B cell (primary cell): ENCODE measurements around the gene FAM107B. TPM values are rescaled to one million over a fixed set of nuclear protein-coding genes. Genes with fewer than 3 reads are reported as not detected.

Experiments
- ATAC-seq: fragments of 200-7000 bp; cut with Tn5 transposase; one replicate; pipeline ENCODE4 v1.10.0; 2021; ENCODE audit warnings: low read depth, mild to moderate bottlenecking, moderate number of reproducible peaks, moderate library complexity
- CTCF ChIA-PET: fragments of 350-600 bp; sonication (Branson Sonifier 250); formaldehyde crosslinking; loops from one replicate; lab custom pipeline; 2021; ENCODE audit warnings: antibody characterized with exemption, inconsistent platforms; lab: Charles Lee
- POLR2A ChIA-PET: fragments of 350-600 bp; sonication (Branson Sonifier 250); formaldehyde crosslinking; loops from one replicate; lab custom pipeline; 2021; ENCODE audit warnings: antibody characterized with exemption; lab: Charles Lee
- DNase-seq: peaks from one replicate; pipeline ENCODE4 v3.0.0; 2013
- H2AFZ ChIP-seq: 2 replicates; pipeline ENCODE4 v1.6.1; 2012; ENCODE audit warnings: mild to moderate bottlenecking, low read depth, low read length; ENCODE audit not compliant: insufficient read depth, poor library complexity, severe bottlenecking
- H3K27ac ChIP-seq, 2 donors: 1 replicate in 1 of 2; 2 replicates in 1 of 2; pipeline ENCODE4 v1.5.1; 2012 to 2013; ENCODE audit warnings: low read length in 2 of 2, mild to moderate bottlenecking in 2 of 2, moderate library complexity in 1 of 2
- H3K27me3 ChIP-seq, 4 experiments: fragments of 200-600 bp in 1 of 4; sonication (generic) in 1 of 4; replicated peaks in 1 of 4; 1 replicate in 2 of 4; 2 replicates in 2 of 4; pipeline versions ENCODE4 v1.6.1 to v1.7.0; 2013 to 2016; ENCODE audit warnings: low read length in 3 of 4, mild to moderate bottlenecking in 2 of 4, mixed read lengths in 1 of 4, moderate library complexity in 1 of 4; ENCODE audit not compliant: insufficient read depth in 4 of 4, control insufficient read depth in 3 of 4; ENCODE audit errors: control extremely low read depth in 1 of 4
- H3K36me3 ChIP-seq, 2 experiments: replicated peaks in 1 of 2; 1 replicate in 1 of 2; 2 replicates in 1 of 2; pipeline versions ENCODE4 v1.6.1 to v1.7.1; 2013; ENCODE audit warnings: low read length in 1 of 2; ENCODE audit not compliant: insufficient read depth in 2 of 2, control insufficient read depth in 1 of 2; ENCODE audit errors: control extremely low read depth in 1 of 2, extremely low read depth in 1 of 2
- H3K4me1 ChIP-seq, 2 donors: fragments of 200-600 bp in 1 of 2; sonication (generic) in 1 of 2; 1 replicate in 1 of 2; 2 replicates in 1 of 2; pipeline versions ENCODE4 v1.5.1 to v1.6.1; 2013 to 2017; ENCODE audit warnings: low read length in 2 of 2; ENCODE audit not compliant: control insufficient read depth in 2 of 2, insufficient read depth in 2 of 2
- H3K4me2 ChIP-seq: replicated peaks from 2 replicates; pipeline ENCODE3; 2012; ENCODE audit warnings: mild to moderate bottlenecking, low read depth, low read length; ENCODE audit not compliant: poor library complexity, severe bottlenecking
- H3K4me3 ChIP-seq, 5 experiments: fragments of 200-600 bp in 1 of 5; sonication (generic) in 1 of 5; 1 replicate in 3 of 5; 2 replicates in 2 of 5; pipeline versions ENCODE4 v1.5.1 to v1.7.0; 2011 to 2016; ENCODE audit warnings: low read length in 4 of 5, mild to moderate bottlenecking in 4 of 5, low read depth in 2 of 5, control low read depth in 1 of 5, moderate library complexity in 1 of 5; ENCODE audit not compliant: insufficient read depth in 1 of 5; ENCODE audit errors: control extremely low read depth in 1 of 5, extremely low read depth in 1 of 5
- H3K79me2 ChIP-seq: fragments of 200-600 bp; sonication (generic); one replicate; pipeline ENCODE4 v1.6.0; 2016; ENCODE audit warnings: low read length; ENCODE audit not compliant: control insufficient read depth, insufficient read depth
- H3K9ac ChIP-seq: fragments of 200-600 bp; sonication (generic); 2 replicates; pipeline ENCODE4 v1.6.1; 2017; ENCODE audit warnings: mild to moderate bottlenecking, low read length, moderate library complexity
- H3K9me3 ChIP-seq, 3 donors: one replicate each; pipeline versions ENCODE4 v1.6.1 to v1.7.1; 2013; ENCODE audit warnings: low read length in 2 of 3; ENCODE audit not compliant: control insufficient read depth in 2 of 3, insufficient read depth in 1 of 3; ENCODE audit errors: control extremely low read depth in 1 of 3
- H4K20me1 ChIP-seq: 2 replicates; pipeline ENCODE4 v1.6.0; 2012; ENCODE audit warnings: mild to moderate bottlenecking, low read length; ENCODE audit not compliant: insufficient read depth, control insufficient read depth, poor library complexity, severe bottlenecking
- H3K27ac Mint-ChIP-seq: one replicate; pipeline ENCODE4 v1.8.0; 2021; ENCODE audit warnings: mixed read lengths
- H3K27me3 Mint-ChIP-seq: one replicate; pipeline ENCODE4 v1.8.0; 2021; ENCODE audit warnings: mixed read lengths
- H3K4me1 Mint-ChIP-seq: one replicate; pipeline ENCODE4 v1.8.0; 2021; ENCODE audit warnings: mixed read lengths
- H3K4me3 Mint-ChIP-seq: one replicate; pipeline ENCODE4 v1.8.0; 2021; ENCODE audit warnings: mixed read lengths
- H3K9me3 Mint-ChIP-seq: one replicate; pipeline ENCODE4 v1.8.0; 2022; ENCODE audit warnings: mixed read lengths; ENCODE audit not compliant: insufficient read depth
- EZH2 ChIP-seq: IDR thresholded peaks from 2 replicates; pipeline ENCODE4 v1.6.1; 2012; ENCODE audit warnings: borderline replicate concordance, low read depth, mild to moderate bottlenecking, moderate library complexity, low read length; ENCODE audit not compliant: insufficient read depth, poor library complexity, severe bottlenecking
- WGBS: methylation state at CpG from one replicate; pipeline ENCODE4 v1.1.5; 2013; ENCODE audit warnings: missing lambda C conversion rate; ENCODE audit not compliant: insufficient coverage; 5-methylcytosine and 5-hydroxymethylcytosine counted together
- intact Hi-C: fragments of 100-400 bp; cut with micrococcal nuclease; formaldehyde crosslinking; loops from one replicate; pipeline ENCODE4 v1.10.0; 2022
- polyA plus RNA-seq: library from polyadenylated mRNA; depleted of rRNA; stranded (reverse); fragments of >200 nt; gene quantifications from 2 replicates; pipeline ENCODE4 v1.2.3, GENCODE V29; 2012
- total RNA-seq, 2 donors: library from RNA; stranded (reverse); fragments of 120-200 nt in 1 of 2; gene quantifications; 1 replicate in 1 of 2; 2 replicates in 1 of 2; pipeline versions ENCODE4 v1.2.3 to v1.2.4, GENCODE V29; 2013 to 2022
- TF ChIP-seq, protein P1 (sequence below): fragments of 200-600 bp; IDR thresholded peaks from one replicate; pipeline ENCODE4 v1.8.0; 2022; ENCODE audit warnings: antibody characterized with exemption, mild to moderate bottlenecking

Gene FAM107B
- total and polyA plus RNA-seq, 2 donors (not counting 1 experiment from before 2014, with no cell fraction given) = 31.9 to 318 TPM

DNA sequence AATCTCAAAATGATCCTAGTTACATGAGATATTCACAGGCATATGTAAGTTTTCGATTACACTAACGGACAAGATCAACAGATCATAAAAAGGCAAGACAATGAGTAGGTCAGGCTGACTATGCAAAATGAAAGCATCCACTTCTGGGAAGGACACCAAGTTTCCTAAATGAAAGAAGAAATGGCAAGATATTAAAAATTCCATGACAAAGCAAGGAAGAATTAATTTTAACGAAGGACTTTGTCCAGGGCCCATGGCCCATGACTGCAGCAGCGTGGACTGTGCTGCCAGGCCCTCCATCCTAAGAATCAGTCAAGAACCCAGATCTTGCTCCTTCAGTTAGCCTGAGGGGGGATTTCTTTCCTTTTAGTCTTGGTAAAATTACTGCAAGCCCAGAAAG lies 261.6 kb downstream of the FAM107B start:
- CTCF ChIA-PET = no interaction called here

DNA sequence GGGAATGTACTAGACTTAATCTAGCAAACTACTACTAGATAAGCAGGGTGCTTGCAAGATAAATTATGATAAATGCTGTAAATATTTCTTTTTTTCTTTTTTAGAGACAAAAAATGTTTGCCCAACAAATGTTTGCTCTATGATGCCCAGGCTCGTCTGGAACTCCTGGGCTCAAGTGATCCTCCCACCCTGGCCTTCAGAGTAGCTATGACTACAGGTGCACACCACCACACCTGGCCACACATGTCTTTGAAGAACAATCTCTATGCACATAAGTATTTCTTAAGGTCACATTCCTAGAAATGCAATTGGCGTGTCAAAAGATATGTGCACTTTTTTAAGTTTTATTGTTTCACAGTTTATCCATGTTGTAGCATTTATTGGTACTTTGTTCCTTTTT lies 264.4 kb downstream of the FAM107B start:
- no peak overlapping the region for H3K9ac ChIP-seq
- ATAC-seq (no peak), DNase-seq (no peak)
- 29% methylated on average over 1 of the region's 2 CpGs for WGBS
- H4K20me1 ChIP-seq = no peaks in the 10 kb centered on the region
- H3K4me1 ChIP-seq = peaks cover 18 to 19% of the 10 kb centered on the region in 2 donors
- H3K79me2 ChIP-seq = no peaks in the 10 kb centered on the region
- H3K27ac ChIP-seq = no peak overlapping the region
- Mint-ChIP-seq H3K27me3 (no peaks in the 10 kb centered on the region), H3K4me3 (no peak overlapping the region), H3K27ac (no peak overlapping the region), H3K9me3 (no peaks in the 10 kb centered on the region), H3K4me1 (peaks cover 26% of the 10 kb centered on the region)
- intact Hi-C loops = no loop called here
- POLR2A ChIA-PET = no interaction called here
- H3K4me3 ChIP-seq = no peak overlapping the region
- peaks cover 7 to 29% of the 10 kb centered on the region in 2 experiments for H3K36me3 ChIP-seq
- no peaks in the 10 kb centered on the region for H3K27me3 ChIP-seq
- CTCF ChIA-PET = interaction anchor here (3.7 kb wide), 1 partner anchor 11 kb away, joined by 13 read pairs; no protein-coding TSS in a partner anchor
- peaks cover 0 to 2% (median 0%) of the 10 kb centered on the region in 3 donors for H3K9me3 ChIP-seq
- TF ChIP-seq, protein P1, sequence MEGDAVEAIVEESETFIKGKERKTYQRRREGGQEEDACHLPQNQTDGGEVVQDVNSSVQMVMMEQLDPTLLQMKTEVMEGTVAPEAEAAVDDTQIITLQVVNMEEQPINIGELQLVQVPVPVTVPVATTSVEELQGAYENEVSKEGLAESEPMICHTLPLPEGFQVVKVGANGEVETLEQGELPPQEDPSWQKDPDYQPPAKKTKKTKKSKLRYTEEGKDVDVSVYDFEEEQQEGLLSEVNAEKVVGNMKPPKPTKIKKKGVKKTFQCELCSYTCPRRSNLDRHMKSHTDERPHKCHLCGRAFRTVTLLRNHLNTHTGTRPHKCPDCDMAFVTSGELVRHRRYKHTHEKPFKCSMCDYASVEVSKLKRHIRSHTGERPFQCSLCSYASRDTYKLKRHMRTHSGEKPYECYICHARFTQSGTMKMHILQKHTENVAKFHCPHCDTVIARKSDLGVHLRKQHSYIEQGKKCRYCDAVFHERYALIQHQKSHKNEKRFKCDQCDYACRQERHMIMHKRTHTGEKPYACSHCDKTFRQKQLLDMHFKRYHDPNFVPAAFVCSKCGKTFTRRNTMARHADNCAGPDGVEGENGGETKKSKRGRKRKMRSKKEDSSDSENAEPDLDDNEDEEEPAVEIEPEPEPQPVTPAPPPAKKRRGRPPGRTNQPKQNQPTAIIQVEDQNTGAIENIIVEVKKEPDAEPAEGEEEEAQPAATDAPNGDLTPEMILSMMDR = no peak
- TF ChIP-seq EZH2 = no peak
- no peak overlapping the region for H3K4me2 ChIP-seq
- no peak overlapping the region for H2AFZ ChIP-seq

More for the DNA sequence above, 261.6 kb downstream of the FAM107B start:
- peaks cover 0 to 2% (median 0%) of the 10 kb centered on the region in 3 donors for H3K9me3 ChIP-seq
- no peak overlapping the region for H3K27ac Mint-ChIP-seq
- no peaks in the 10 kb centered on the region for H4K20me1 ChIP-seq
- H3K36me3 ChIP-seq = peaks cover 8 to 43% of the 10 kb centered on the region in 2 experiments
- ATAC-seq (no peak), DNase-seq (no peak)
- POLR2A ChIA-PET = no interaction called here
- no peak overlapping the region for H3K4me3 Mint-ChIP-seq
- no peaks in the 10 kb centered on the region for H3K27me3 Mint-ChIP-seq
- no peak overlapping the region for H3K9ac ChIP-seq
- no peak overlapping the region for H2AFZ ChIP-seq
- no peaks in the 10 kb centered on the region for H3K27me3 ChIP-seq
- TF ChIP-seq, protein P1 = no peak
- no peak for TF ChIP-seq EZH2
- peaks cover 11% of the 10 kb centered on the region for H3K4me1 Mint-ChIP-seq
- H3K4me1 ChIP-seq = peaks cover 3 to 6% of the 10 kb centered on the region in 2 donors
- H3K9me3 Mint-ChIP-seq = no peaks in the 10 kb centered on the region
- intact Hi-C loops = no loop called here
- no peak overlapping the region for H3K4me2 ChIP-seq
- no peaks in the 10 kb centered on the region for H3K79me2 ChIP-seq
- 100% methylated on average over 1 of the region's 4 CpGs for WGBS
- no peak overlapping the region for H3K4me3 ChIP-seq
- no peak overlapping the region for H3K27ac ChIP-seq
